SH-SY5Y (cell line): ENCODE data around the gene CDHR1.

ENCODE experiments used
- GATA2 ChIP-seq: IDR thresholded peaks from 2 replicates; pipeline ENCODE4 v1.6.1; 2011; ENCODE audit warnings: mild to moderate bottlenecking, low read depth, low read length
- GATA3 ChIP-seq: IDR thresholded peaks from 2 replicates; pipeline ENCODE4 v1.6.1; 2011; ENCODE audit warnings: low read depth, mild to moderate bottlenecking, low read length, moderate library complexity

GRCh38 chr10:84262190-84262956 lies 68.0 kb downstream of the CDHR1 start:
- TF ChIP-seq GATA2 (no peak), GATA3 (no peak)
